ENCODE measurements around the gene ZNF831. TPM values are rescaled to one million over a fixed set of nuclear protein-coding genes. Genes with fewer than 3 reads are reported as not detected.

Gene ZNF831
- total RNA-seq (2021) (0.02 to 0.04 TPM in 2 of 3 replicates, not detected in the other), Bru-seq, nascent RNA (percentile 7 among the genes with signal in this experiment)
- long read RNA-seq, experiment 1: 0 reads
- long read RNA-seq, experiment 2: 0 reads
- long read RNA-seq, experiment 3: 0 reads

DNA sequence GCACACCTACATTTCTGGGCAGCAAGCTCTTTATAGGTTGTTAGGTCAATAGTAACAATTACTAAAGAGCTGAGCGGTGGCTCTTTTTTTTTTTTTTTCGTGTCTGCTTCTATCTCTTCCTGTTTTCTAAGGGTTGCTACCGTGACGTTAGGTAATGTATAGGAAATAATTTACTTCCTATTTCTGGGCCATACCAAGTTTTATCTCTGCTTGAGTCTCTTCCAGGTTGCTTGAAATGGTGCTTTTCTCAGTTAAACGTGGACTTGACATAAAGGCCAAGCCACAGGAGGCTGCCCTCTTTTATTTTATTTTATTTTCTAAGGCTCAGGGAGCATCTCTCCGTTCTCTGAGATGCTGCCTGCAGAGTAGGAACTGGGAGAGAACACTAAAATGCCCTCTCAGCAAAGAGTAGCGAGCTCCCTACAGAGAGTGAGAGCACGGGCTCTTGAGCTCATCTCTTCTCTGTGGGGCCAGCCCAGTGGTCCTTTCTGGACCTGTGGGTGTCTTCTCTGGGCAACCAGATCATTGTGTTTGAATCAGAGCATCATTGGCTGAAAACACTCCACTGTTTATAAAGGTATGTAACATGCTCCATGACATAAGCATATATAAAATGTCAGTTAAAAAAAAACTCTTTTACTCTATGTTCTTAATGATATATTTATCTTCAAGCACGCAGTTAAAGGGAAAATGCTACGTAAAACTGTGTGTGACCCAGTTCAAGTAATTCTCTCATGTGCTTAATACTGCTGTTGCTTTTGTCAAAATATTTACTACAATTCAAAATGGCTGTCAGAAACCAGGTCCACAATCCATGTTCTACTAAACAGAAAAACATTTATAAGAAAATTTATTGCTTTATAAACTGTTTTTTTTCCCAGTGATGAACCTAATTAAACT lies at the start of gene ZNF831:
ZNF831 (plus strand) TSS at position 191 of the 900 bp plus-strand sequence. CDS start 27,199 bp downstream, outside the sequence.
- DNase-seq (ENCODE audit: low spot score): no peak
- H3K36me3 Mint-ChIP-seq: no peaks in the 10 kb centered on the region
- no peak within 1 kb of the TSS for H3K27ac Mint-ChIP-seq
- H3K4me3 Mint-ChIP-seq: no peak within 1 kb of the TSS
- ChIA-PET CTCF (interaction anchor here (0.5 kb wide), 1 partner anchor 76 kb away, joined by 4 read pairs; no protein-coding TSS in a partner anchor), POLR2A (no interaction called here)
- no peaks in the 10 kb centered on the region for H3K9me3 Mint-ChIP-seq
- TF ChIP-seq SMAD4 (CRISPR knock-in tag; IDR thresholded peaks at IDR 0.05) (no peak), GTF2I (CRISPR knock-in tag; conservative IDR thresholded peaks at IDR 0.05) (no peak), ZNF121 (CRISPR knock-in tag; IDR thresholded peaks at IDR 0.05) (no peak), OVOL2 (CRISPR knock-in tag; IDR thresholded peaks at IDR 0.05; ENCODE audit: borderline replicate concordance) (no peak)
- TF ChIP-seq, protein P1, sequence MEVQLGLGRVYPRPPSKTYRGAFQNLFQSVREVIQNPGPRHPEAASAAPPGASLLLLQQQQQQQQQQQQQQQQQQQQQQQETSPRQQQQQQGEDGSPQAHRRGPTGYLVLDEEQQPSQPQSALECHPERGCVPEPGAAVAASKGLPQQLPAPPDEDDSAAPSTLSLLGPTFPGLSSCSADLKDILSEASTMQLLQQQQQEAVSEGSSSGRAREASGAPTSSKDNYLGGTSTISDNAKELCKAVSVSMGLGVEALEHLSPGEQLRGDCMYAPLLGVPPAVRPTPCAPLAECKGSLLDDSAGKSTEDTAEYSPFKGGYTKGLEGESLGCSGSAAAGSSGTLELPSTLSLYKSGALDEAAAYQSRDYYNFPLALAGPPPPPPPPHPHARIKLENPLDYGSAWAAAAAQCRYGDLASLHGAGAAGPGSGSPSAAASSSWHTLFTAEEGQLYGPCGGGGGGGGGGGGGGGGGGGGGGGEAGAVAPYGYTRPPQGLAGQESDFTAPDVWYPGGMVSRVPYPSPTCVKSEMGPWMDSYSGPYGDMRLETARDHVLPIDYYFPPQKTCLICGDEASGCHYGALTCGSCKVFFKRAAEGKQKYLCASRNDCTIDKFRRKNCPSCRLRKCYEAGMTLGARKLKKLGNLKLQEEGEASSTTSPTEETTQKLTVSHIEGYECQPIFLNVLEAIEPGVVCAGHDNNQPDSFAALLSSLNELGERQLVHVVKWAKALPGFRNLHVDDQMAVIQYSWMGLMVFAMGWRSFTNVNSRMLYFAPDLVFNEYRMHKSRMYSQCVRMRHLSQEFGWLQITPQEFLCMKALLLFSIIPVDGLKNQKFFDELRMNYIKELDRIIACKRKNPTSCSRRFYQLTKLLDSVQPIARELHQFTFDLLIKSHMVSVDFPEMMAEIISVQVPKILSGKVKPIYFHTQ (CRISPR knock-in tag; IDR thresholded peaks at IDR 0.05): no peak
- TF ChIP-seq, protein P2, sequence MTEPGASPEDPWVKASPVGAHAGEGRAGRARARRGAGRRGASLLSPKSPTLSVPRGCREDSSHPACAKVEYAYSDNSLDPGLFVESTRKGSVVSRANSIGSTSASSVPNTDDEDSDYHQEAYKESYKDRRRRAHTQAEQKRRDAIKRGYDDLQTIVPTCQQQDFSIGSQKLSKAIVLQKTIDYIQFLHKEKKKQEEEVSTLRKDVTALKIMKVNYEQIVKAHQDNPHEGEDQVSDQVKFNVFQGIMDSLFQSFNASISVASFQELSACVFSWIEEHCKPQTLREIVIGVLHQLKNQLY (CRISPR knock-in tag; IDR thresholded peaks at IDR 0.05): no peak
- TF ChIP-seq, protein P3, sequence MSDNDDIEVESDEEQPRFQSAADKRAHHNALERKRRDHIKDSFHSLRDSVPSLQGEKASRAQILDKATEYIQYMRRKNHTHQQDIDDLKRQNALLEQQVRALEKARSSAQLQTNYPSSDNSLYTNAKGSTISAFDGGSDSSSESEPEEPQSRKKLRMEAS (CRISPR knock-in tag; IDR thresholded peaks at IDR 0.05): no peak
- H3K27me3 Mint-ChIP-seq (ENCODE audit: low read depth): peaks cover 7% of the 10 kb centered on the region; the same call in 1 of the 2 replicates
- no peaks in the 10 kb centered on the region for H3K4me1 Mint-ChIP-seq
- no peak for ATAC-seq

DNA sequence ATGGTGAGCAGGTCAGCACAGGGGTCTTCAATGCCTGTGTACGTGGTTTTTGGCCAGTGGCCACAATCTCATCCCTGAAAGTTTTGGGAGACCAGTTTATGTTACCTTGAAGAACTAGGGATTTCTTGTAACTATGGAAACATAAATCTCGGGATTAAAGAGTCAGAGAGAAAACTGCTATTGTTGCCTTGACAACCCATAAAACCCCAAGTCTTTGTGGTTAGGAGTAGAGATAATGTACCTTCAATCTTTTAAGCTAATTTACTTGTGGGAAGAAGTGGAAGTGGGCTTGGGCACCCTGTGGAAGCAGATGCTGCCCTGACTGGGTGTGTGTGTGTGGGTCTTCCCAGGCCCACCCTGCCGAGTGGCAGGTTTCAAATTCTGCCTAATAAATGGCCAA lies 46.1 kb upstream of the ZNF831 start:
- POLR2A ChIA-PET: no interaction called here
- H3K27ac Mint-ChIP-seq: no peak overlapping the region
- DNase-seq (ENCODE audit: low spot score) (no peak), ATAC-seq (no peak)
- peaks cover 6% of the 10 kb centered on the region for H3K27me3 Mint-ChIP-seq (ENCODE audit: low read depth)
- peaks cover 14% of the 10 kb centered on the region for H3K4me1 Mint-ChIP-seq
- TF ChIP-seq ESRRA (CRISPR knock-in tag; IDR thresholded peaks at IDR 0.05; ENCODE audit: borderline replicate concordance) (no peak), ZBTB21 (CRISPR knock-in tag; IDR thresholded peaks at IDR 0.05; ENCODE audit: borderline replicate concordance) (no peak), SMAD3 (CRISPR knock-in tag; IDR thresholded peaks at IDR 0.05; ENCODE audit: borderline replicate concordance) (no peak), RELA (CRISPR knock-in tag; IDR thresholded peaks at IDR 0.05; ENCODE audit: borderline replicate concordance) (no peak)
- CTCF ChIA-PET: no interaction called here
- peaks cover 28% of the 10 kb centered on the region for H3K9me3 Mint-ChIP-seq
- H3K4me3 Mint-ChIP-seq: no peak overlapping the region
- H3K36me3 Mint-ChIP-seq: peaks cover 15% of the 10 kb centered on the region

DNA sequence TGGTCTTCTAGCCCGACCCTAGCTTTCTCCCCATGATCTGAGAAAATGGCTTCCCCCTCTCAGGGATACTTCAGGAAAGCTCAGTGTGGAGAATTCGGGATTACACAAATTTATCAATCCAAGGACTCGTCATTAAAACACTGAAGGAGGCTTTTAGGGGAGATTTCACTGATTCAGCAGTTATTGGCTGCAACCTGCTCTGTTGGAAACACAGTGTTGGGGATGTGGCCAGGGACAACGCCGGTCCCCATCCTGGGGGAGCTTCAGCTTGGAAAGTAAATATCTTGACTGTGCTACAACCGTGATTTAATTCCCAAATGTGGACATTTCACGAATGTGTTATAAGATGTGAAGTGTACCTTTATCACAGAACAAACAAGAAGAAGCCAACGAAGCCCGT lies 44.8 kb upstream of the ZNF831 start:
- Mint-ChIP-seq H3K27ac (no peak overlapping the region), H3K9me3 (peaks cover 24% of the 10 kb centered on the region), H3K4me3 (no peak overlapping the region), H3K27me3 (ENCODE audit: low read depth) (peaks cover 5% of the 10 kb centered on the region), H3K4me1 (peaks cover 28% of the 10 kb centered on the region), H3K36me3 (peaks cover 15% of the 10 kb centered on the region)
- ChIA-PET CTCF (no interaction called here), POLR2A (no interaction called here)
- DNase-seq (ENCODE audit: low spot score) (no peak), ATAC-seq (no peak)
- TF ChIP-seq TEAD1 (CRISPR knock-in tag; IDR thresholded peaks at IDR 0.05) (no peak), ZNF232 (CRISPR knock-in tag; IDR thresholded peaks at IDR 0.05) (no peak), ZNF121 (CRISPR knock-in tag; IDR thresholded peaks at IDR 0.05) (no peak), TP53 (CRISPR knock-in tag; IDR thresholded peaks at IDR 0.05) (no peak), MYBL2 (CRISPR knock-in tag; IDR thresholded peaks at IDR 0.05) (no peak), ELF4 (CRISPR knock-in tag; IDR thresholded peaks at IDR 0.05; ENCODE audit: low read depth) (no peak), SOX15 (CRISPR knock-in tag; IDR thresholded peaks at IDR 0.05) (no peak), CREB1 (CRISPR knock-in tag; IDR thresholded peaks at IDR 0.05) (no peak)
- TF ChIP-seq, protein P4, sequence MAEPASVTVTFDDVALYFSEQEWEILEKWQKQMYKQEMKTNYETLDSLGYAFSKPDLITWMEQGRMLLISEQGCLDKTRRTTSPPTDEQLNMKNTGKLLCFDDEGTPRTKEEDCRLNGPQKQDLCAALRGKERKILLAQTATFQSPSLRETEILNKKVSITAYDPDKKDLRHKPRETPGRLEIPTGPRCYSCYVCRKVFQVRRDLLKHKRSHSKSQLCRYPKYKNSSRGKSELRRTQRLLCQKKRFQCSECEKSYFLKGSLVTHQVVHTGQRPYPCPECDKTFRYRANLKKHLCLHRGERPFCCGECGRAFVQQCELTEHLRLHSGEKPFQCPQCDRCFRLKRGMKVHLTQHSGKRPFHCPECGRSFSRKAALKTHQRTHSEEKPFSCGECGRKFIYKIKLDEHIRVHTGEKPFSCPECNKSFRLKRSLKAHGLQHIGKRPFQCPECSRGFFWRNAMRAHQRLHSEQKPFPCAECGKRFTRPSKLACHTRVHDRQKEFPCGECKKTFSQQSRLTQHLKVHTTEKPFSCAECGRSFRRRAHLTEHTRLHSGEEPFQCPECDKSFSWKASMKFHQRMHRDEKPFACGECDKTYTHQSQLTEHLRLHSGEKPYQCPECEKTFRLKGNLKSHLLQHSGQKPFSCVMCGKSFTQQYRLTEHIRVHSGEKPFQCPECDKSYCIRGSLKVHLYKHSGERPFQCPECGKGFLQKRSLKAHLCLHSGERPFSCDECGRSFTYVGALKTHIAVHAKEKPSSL (CRISPR knock-in tag; conservative IDR thresholded peaks at IDR 0.05): no peak
- TF ChIP-seq, protein P5, sequence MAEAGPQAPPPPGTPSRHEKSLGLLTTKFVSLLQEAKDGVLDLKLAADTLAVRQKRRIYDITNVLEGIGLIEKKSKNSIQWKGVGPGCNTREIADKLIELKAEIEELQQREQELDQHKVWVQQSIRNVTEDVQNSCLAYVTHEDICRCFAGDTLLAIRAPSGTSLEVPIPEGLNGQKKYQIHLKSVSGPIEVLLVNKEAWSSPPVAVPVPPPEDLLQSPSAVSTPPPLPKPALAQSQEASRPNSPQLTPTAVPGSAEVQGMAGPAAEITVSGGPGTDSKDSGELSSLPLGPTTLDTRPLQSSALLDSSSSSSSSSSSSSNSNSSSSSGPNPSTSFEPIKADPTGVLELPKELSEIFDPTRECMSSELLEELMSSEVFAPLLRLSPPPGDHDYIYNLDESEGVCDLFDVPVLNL (CRISPR knock-in tag; IDR thresholded peaks at IDR 0.05; ENCODE audit: borderline replicate concordance, low read depth): no peak

All from WTC11 (cell line).